GM19438 (cell line): ENCODE data around the gene RMND1.
"Not testable (repeated sequence)": the region's sequence is repeated elsewhere in the genome, so short reads cannot be mapped to it uniquely, and the experiment has no call there.

ENCODE experiments used
- ATAC-seq: cut with Tn5 transposase; IDR thresholded peaks from one replicate; pipeline ENCODE4 v1.9.1; 2021; ENCODE audit warnings: low read depth; ENCODE audit not compliant: unreplicated experiment

Gene RMND1

GRCh38 chr6:151452750-151453427 is 963 bp upstream of the RMND1 start:
- no peak for ATAC-seq

- ATAC-seq = no peak
Observed at GRCh38 chr6:151451417-151451949, 443 bp downstream of the RMND1 start.

- not testable (repeated sequence) for ATAC-seq
Observed at GRCh38 chr6:151450928-151451327, 998 bp downstream of the RMND1 start.

DNA sequence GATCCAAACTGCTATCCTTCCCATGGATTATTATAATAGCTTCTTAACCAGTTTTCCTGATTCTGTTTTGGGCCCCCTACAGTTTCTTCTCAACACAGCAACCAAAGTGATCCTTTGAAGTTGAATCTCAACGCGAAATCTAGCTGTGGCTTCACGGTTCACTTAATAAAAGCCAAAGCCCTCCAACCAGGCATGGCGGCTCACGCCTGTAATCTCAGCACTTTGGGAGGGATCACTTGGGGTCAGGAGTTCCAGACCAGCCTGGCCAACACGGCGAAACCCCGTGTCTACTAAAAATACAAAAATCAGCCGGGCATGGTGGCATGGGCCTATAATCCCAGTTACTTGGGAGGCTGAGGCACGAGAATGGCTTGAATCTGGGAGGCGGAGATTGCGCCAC is 3.3 kb downstream of the RMND1 start:
- ATAC-seq = no peak

- ATAC-seq = no peak
Observed at GRCh38 chr6:151447237-151447636, 4.7 kb downstream of the RMND1 start.

GRCh38 chr6:151445482-151445881 is 6.4 kb downstream of the RMND1 start:
- no peak for ATAC-seq

- ATAC-seq = no peak
Observed at GRCh38 chr6:151443911-151444621, 7.9 kb downstream of the RMND1 start.

DNA sequence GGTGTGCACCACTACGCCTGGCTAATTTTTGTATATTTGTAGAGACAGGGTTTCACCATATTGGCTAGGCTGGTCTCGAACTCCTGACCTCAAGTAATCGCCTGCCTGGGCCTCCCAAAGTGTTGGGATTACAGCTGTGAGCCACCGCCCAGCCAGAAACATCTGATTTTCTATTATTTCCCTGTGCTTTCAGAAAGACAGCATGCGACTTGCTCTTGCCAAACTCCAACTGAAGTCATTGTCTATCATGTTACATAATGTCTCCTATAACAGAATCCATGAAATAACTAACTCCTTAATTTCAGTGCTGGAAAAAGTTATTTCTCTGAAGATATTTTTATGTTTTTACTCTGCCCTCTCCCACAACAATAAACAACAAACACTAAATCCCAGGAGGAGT is 8.5 kb downstream of the RMND1 start:
- ATAC-seq = no peak

DNA sequence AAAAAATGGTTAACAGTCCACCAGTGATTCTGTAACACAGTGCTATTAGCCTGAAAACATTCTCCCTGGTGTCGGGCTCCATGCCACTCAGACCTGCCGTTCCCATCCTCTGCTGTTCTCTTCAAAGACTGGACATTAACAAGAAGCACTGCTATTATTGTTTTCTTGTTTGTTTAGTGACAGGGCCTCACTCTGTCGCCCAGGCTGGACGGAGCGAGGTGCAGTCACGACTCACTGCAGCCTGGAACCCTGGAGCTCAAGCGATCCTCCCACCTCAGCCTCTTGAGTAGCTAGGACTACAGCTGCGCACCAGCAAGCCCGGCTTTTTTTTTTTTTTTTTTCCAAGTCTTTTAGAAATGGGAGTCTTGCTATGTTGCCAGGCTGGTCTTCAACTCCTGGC is 9.6 kb downstream of the RMND1 start:
- no peak for ATAC-seq

- no peak for ATAC-seq
Observed at GRCh38 chr6:151441390-151442166, 10.3 kb downstream of the RMND1 start.

DNA sequence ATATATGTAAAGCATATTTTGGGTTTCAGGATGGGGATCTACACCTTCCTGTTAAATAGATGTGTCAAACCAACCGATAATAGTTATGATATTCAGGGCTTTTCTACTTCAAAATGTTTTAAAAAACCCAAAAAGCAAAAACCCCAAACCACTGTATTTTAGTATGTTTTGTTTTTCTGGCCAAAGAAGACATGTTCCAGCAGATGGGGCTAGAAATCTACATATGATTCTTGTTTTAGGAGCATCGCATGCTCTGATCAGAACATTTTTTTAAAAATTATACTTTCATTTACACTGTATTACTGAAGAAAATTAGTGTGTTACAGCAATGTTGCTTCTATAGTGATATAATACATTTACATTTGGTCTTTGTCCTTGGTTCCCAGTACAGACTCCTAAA is 11.0 kb downstream of the RMND1 start:
- no peak for ATAC-seq

GRCh38 chr6:151440498-151440897 is 11.4 kb downstream of the RMND1 start:
- ATAC-seq = peak; percentile 55

DNA sequence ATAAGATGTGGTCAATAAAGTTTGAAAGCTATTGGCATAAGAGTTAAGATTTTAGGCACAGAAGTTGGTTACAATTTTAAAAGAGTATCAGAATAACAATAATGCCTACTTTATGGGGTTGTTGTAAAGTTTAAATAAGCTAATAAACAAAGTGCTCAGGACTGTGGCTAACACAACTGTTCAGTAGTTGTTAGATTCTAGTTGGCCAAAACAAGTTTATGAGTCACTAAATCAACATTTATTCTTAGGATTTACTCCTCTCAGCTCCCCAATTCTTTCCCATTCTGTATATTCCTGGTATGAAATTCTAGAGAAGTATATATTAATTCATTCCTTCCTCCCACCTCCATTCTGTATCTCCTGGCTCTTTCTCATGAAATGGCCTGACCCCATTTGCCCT is 14.5 kb downstream of the RMND1 start:
- ATAC-seq = no peak

- no peak for ATAC-seq
Observed at GRCh38 chr6:151436802-151437201, 15.1 kb downstream of the RMND1 start.

DNA sequence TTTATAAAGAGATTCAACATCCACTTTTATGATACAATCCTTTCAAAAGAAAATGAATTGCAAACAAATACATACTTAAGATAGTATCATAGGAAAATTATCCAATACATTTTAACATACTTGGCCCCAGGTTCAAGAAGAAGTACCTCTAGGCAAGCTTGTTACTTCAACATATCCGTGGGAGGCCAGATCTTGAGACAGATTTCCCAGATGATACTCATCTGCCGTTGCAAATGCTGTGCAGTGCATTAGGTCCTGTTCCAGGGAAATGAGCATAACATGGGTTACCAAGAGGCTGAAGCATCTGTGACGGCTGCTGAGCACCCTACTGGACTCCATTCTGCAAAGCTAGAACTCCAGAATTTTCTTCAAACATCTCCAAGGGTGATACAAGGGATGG is 15.6 kb downstream of the RMND1 start:
- ATAC-seq = no peak

GRCh38 chr6:151434369-151434768 is 17.6 kb downstream of the RMND1 start:
- ATAC-seq = no peak

GRCh38 chr6:151432651-151433050 is 19.3 kb downstream of the RMND1 start:
- ATAC-seq = no peak

DNA sequence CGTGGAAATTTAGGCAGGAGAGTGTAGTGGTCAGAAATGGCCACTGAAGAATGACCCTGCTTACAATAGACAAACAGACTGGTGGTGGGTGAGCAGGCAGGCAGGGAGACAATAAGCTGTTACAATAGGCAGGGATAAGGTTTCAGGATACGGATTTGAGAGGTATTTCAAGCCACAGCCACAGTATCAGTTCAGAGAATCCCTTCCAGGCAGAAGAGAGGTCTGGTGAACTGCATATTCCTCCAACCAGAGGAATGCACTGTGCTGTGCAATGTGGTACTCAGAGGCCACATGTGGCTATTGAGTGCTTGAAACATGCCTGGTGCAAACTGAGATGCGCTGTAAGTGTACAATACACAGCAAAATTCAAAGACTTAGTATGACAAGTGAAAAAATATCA is 20.6 kb downstream of the RMND1 start:
- no peak for ATAC-seq

GRCh38 chr6:151430886-151431285 is 21.0 kb downstream of the RMND1 start:
- no peak for ATAC-seq

DNA sequence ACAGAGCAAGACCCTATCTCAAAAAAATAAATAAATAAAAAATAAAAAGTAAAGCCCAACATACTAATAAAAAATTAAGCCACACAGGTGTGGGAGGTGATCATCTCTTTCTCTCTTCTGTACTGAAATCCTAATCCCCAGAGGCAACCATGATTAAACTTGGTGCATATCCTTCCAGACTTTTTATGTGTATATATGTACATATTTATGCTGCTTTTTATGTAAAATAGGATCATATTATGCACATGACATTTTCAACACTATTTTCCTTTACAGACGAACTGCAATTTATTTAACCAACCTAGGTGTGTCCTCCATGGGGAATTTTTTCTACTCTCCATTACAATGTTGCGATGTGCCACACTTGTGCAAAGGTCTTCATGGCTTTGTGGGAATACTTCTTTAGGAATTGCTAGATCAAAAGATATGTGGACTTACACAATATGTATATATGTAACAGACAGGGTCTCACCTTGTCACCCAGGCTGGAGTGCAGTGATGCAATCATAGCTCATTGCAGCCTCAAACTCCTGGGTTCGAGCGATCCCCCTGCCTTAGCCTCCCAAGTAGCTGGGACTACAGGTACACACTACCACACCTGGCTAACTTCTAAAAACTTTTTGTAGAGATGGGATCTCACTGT is 23.7 kb downstream of the RMND1 start:
- no peak for ATAC-seq

DNA sequence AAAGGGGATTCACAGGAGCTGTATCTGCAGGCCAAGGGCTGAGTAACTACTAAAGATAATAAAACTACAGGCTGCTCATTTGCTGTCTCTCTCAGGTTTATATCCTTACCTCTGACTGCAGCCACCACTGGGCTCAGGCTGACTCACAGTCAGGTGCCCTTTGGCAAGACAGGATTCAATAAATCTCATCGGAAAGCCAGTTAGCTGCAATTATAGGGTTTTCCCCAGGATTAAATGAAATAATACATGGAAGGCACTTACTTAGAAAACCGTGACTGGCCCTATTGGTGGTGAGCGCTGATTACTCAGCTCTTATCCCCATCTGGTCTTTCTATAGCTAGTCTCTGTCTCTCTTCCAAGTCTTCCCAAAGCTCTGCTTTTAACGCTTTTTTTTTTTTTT is 26.4 kb downstream of the RMND1 start:
- ATAC-seq = no peak
